ENCODE data around the gene SLC25A39.

The SLC25A39 gene

DNA sequence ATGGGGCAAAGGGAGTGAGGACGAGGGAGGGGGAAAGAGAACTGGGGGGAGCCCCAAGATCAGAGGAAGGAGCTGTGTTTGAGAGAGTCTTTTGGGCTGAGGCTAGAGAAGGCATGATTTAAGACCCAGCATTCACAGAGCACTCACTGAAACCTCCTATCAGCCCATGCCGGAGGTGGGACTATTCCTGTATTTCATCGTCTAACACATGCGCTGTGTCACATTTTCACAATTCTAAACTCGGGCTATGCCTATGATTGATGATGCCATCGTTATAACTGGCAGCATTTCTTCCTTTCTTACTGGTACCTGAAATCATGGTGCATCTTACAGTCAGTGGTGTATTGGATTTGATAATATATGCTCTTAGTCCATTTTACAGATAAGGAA lies 35.5 kb upstream of the SLC25A39 start:
- Histone ChIP-seq H3K36me3 (replicated peaks) (no peaks in the 10 kb centered on the region), H3K27ac (no peak overlapping the region), H3K4me3 (ENCODE audit: low read depth, low read length) (no peak overlapping the region), H3K27me3 (replicated peaks) (no peaks in the 10 kb centered on the region)
- TF ChIP-seq, protein P1, sequence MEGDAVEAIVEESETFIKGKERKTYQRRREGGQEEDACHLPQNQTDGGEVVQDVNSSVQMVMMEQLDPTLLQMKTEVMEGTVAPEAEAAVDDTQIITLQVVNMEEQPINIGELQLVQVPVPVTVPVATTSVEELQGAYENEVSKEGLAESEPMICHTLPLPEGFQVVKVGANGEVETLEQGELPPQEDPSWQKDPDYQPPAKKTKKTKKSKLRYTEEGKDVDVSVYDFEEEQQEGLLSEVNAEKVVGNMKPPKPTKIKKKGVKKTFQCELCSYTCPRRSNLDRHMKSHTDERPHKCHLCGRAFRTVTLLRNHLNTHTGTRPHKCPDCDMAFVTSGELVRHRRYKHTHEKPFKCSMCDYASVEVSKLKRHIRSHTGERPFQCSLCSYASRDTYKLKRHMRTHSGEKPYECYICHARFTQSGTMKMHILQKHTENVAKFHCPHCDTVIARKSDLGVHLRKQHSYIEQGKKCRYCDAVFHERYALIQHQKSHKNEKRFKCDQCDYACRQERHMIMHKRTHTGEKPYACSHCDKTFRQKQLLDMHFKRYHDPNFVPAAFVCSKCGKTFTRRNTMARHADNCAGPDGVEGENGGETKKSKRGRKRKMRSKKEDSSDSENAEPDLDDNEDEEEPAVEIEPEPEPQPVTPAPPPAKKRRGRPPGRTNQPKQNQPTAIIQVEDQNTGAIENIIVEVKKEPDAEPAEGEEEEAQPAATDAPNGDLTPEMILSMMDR (IDR thresholded peaks at IDR 0.05; ENCODE audit: low read depth, low read length, missing control alignments): no peak
- DNase-seq: no peak
- in situ Hi-C loops (cut with HindIII; ENCODE audit: low pct_ligation_motif_present, low sequenced_read_pairs): no loop called here

DNA sequence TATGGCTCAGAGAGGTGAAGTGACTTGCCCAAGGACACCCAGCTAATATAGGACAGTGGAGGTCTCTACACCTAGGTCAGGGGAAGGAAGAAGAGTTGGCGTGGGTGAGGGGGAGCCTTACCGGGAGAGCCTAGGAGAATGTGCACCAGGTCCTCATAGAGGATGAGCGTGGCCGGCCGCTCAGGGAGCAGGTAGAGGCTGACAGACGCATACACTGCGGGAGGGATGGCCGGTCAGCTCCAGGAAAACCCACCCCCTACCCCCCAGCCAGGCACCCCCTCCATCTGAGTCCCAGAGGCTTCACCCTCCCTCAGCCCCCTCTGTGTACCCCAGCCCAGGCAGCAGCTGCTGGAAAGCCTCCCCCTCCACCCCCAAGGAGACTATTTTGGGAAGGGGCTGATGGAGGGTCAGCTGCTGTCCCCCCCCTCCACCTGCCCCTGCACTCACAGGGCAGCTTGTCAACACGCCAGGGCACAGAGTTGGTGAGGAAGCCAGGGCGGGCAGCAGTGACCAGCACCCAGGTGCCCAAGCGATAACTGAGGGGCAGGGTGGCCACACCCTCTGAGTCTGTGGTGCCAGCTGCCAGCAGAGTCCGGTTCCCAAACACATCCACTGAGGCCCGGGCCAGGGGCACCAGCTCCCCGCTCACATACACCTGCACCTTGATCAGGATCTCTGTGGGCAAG lies 35.0 kb upstream of the SLC25A39 start:
- no peak for DNase-seq
- TF ChIP-seq, protein P1 (IDR thresholded peaks at IDR 0.05; ENCODE audit: low read depth, low read length, missing control alignments): no peak
- in situ Hi-C loops (cut with HindIII; ENCODE audit: low pct_ligation_motif_present, low sequenced_read_pairs): no loop called here
- Histone ChIP-seq H3K27ac (no peak overlapping the region), H3K27me3 (replicated peaks) (no peaks in the 10 kb centered on the region), H3K4me3 (ENCODE audit: low read depth, low read length) (no peak overlapping the region), H3K36me3 (replicated peaks) (no peaks in the 10 kb centered on the region)

DNA sequence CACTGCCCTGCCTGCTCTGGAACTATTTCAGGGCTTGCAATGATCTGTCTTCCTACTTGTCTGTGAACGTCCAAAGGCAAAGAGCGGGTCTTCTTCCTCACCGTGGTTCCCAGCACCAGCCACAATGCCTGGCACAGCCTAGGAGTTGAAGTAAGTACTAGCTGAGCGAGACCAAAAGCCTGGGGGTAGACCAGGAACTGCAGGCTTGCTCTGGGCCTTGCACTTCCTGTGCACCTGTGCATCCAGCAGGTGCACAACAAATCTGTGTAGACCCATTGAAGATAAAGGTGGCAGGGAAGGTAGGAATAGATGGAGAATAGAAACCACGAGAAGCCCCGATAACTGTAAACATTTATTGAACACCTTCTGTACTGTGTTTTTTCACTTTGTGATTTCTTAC lies 34.4 kb upstream of the SLC25A39 start:
- TF ChIP-seq, protein P1 (IDR thresholded peaks at IDR 0.05; ENCODE audit: low read depth, low read length, missing control alignments): no peak
- H3K36me3 ChIP-seq (replicated peaks): no peaks in the 10 kb centered on the region
- no peak for DNase-seq
- in situ Hi-C loops (cut with HindIII; ENCODE audit: low pct_ligation_motif_present, low sequenced_read_pairs): no loop called here
- H3K4me3 ChIP-seq (ENCODE audit: low read depth, low read length): no peak overlapping the region
- no peak overlapping the region for H3K27ac ChIP-seq
- H3K27me3 ChIP-seq (replicated peaks): no peaks in the 10 kb centered on the region

DNA sequence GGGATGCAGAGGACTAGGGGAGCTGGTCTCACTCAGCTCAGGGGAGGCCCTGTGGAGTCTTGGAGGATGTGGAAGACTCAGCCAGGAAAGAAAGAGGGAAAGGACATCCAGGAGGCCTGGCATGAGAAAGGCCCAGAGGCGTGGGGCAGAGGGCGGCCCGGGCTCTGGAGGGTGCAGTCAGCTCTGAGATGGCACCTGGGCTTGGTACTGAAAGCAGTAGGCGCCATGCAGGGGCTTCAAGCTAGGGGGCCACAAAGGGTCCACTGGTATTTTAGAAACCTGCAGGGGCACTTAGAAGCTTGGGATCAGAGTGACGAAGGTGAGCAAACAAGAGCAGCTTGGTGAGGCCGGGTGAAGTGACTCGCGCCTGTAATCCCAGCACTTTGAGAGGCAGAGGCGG lies 33.4 kb upstream of the SLC25A39 start:
- in situ Hi-C loops (cut with HindIII; ENCODE audit: low pct_ligation_motif_present, low sequenced_read_pairs): no loop called here
- Histone ChIP-seq H3K4me3 (ENCODE audit: low read depth, low read length) (no peak overlapping the region), H3K36me3 (replicated peaks) (no peaks in the 10 kb centered on the region), H3K27ac (no peak overlapping the region), H3K27me3 (replicated peaks) (no peaks in the 10 kb centered on the region)
- TF ChIP-seq, protein P1 (IDR thresholded peaks at IDR 0.05; ENCODE audit: low read depth, low read length, missing control alignments): no peak
- no peak for DNase-seq

DNA sequence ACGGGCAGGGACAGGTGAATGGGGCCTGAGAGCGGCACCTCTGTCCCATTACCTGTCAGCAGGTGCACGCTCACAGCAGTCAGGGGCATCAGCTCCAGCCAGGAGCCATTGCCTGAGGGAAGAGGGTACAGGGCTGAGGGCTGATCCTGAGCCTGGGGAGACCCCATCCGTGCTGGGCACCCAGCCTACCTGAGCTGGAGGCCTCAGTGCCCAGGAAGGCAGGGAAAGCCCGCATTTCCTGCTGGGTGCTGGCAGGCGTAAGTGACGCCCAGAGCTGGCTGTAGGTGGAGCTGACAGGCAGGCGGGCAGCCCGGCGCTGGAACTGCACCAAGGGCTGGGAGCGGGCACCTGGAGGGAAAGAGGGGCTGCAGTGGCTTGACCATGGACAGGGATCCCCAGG lies 31.6 kb upstream of the SLC25A39 start:
- H3K27me3 ChIP-seq (replicated peaks): no peaks in the 10 kb centered on the region
- no peak overlapping the region for H3K4me3 ChIP-seq (ENCODE audit: low read depth, low read length)
- DNase-seq: no peak
- H3K27ac ChIP-seq: no peak overlapping the region
- in situ Hi-C loops (cut with HindIII; ENCODE audit: low pct_ligation_motif_present, low sequenced_read_pairs): no loop called here
- H3K36me3 ChIP-seq (replicated peaks): peaks cover 17% of the 10 kb centered on the region
- TF ChIP-seq, protein P1 (IDR thresholded peaks at IDR 0.05; ENCODE audit: low read depth, low read length, missing control alignments): no peak

DNA sequence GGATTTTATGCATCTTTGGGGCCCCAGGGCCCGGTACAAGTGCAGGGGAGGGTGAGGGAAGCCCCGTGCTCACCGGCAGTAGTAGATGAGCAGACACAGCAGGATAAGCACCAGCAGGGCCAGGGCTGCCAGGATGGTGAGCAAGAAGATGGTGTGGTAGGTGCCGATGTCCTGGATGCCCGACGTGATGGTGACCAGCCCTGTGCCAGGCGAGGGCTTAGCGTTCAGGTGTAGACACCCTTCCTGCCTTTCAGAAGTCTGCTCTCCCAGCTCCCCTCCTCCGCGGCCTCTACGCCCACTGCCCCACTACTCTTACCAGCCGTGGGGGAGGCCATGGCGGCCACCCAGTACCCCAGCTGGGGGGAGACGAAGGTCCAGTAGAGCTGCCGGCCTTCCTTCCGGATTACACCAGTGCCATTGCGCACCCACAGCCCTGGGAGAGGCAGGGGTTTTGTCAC lies 31.0 kb upstream of the SLC25A39 start:
- in situ Hi-C loops (cut with HindIII; ENCODE audit: low pct_ligation_motif_present, low sequenced_read_pairs): no loop called here
- Histone ChIP-seq H3K36me3 (replicated peaks) (peaks cover 23% of the 10 kb centered on the region), H3K27me3 (replicated peaks) (no peaks in the 10 kb centered on the region), H3K4me3 (ENCODE audit: low read depth, low read length) (no peak overlapping the region), H3K27ac (no peak overlapping the region)
- DNase-seq: no peak
- TF ChIP-seq, protein P1 (IDR thresholded peaks at IDR 0.05; ENCODE audit: low read depth, low read length, missing control alignments): no peak

Measured in brain microvascular endothelial cell (primary cell).